Measurements from ENCODE around the gene INA. TPM values are rescaled to one million over a fixed set of nuclear protein-coding genes. Genes with fewer than 3 reads are reported as not detected.

The INA gene
- total RNA-seq (not detected), polyA plus RNA-seq (under 1 TPM in 2 of 3 donors, not detected in 1; 0.06 to 0.08 TPM)
- long read RNA-seq, donor 1: 0 reads
- long read RNA-seq, donor 2: 0 reads

GRCh38 chr10:103276896-103277712 is at the start of gene INA:
INA (plus strand) TSS chr10:103277138; CDS start chr10:103277212, 74 bp downstream.
- Histone ChIP-seq H3K9me3 (no peaks in the 10 kb centered on the region), H3K27ac (no peak within 1 kb of the TSS), H3K36me3 (ENCODE audit: insufficient read depth in 1 of 2, low read depth in 1 of 2) (no peaks in the 10 kb centered on the region), H3K27me3 (ENCODE audit: insufficient read depth in 3 of 3, low read length in 2 of 3) (peaks cover 5 to 66% (median 26%) of the 10 kb centered on the region in 3 donors), H3K4me3 (peak within 1 kb of the TSS; percentile 49), H3K4me1 (peaks cover 8% of the 10 kb centered on the region)
- DNase-seq (no peak), ATAC-seq (peak in 1 of 4 donors; percentile 8)
- WGBS, 3 donors: 0 to 1% (median 1%) methylated on average over 79 to 105 of the region's 105 CpGs
- TF ChIP-seq, protein P1, sequence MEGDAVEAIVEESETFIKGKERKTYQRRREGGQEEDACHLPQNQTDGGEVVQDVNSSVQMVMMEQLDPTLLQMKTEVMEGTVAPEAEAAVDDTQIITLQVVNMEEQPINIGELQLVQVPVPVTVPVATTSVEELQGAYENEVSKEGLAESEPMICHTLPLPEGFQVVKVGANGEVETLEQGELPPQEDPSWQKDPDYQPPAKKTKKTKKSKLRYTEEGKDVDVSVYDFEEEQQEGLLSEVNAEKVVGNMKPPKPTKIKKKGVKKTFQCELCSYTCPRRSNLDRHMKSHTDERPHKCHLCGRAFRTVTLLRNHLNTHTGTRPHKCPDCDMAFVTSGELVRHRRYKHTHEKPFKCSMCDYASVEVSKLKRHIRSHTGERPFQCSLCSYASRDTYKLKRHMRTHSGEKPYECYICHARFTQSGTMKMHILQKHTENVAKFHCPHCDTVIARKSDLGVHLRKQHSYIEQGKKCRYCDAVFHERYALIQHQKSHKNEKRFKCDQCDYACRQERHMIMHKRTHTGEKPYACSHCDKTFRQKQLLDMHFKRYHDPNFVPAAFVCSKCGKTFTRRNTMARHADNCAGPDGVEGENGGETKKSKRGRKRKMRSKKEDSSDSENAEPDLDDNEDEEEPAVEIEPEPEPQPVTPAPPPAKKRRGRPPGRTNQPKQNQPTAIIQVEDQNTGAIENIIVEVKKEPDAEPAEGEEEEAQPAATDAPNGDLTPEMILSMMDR (IDR thresholded peaks at IDR 0.05): no peak
- intact Hi-C loops (cut with DNase I): no loop called here

DNA sequence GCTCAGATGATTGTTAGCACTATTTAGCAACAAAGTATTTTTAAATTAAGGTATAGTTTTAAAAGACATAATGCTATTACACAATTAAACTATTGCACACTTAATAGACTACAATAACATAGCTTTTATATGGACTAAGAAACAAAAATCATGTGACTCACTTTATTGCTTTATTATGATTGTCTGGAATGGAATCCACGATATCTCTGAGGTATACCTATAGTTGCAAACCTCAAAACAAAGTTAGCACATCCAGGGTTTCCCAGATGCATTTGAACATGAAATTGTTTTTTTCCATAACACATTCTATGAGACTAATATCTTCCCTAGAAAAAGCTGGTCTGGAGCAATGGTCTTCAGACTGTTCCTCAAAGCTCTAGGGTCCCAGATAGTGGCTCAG is 49.5 kb upstream of the INA start:
- Histone ChIP-seq H3K27ac (peak overlapping the region; percentile 89), H3K4me1 (peaks cover 27% of the 10 kb centered on the region), H3K27me3 (ENCODE audit: insufficient read depth in 3 of 3, low read length in 2 of 3) (no peaks in the 10 kb centered on the region), H3K4me3 (no peak overlapping the region), H3K36me3 (ENCODE audit: insufficient read depth in 1 of 2, low read depth in 1 of 2) (no peaks in the 10 kb centered on the region), H3K9me3 (peaks cover 8% of the 10 kb centered on the region)
- TF ChIP-seq, protein P1 (IDR thresholded peaks at IDR 0.05): no peak
- intact Hi-C loops (cut with DNase I): no loop called here
- DNase-seq (no peak), ATAC-seq (no peak)
- WGBS, 3 donors: 42 to 65% (median 47%) methylated on average over 1 of the region's 1 CpG

- no peak overlapping the region for H3K4me3 ChIP-seq
- no peaks in the 10 kb centered on the region for H3K27me3 ChIP-seq (ENCODE audit: insufficient read depth in 3 of 3, low read length in 2 of 3)
- peak in 3 of 4 donors; percentile 62 to 69 (median 62) for ATAC-seq
- H3K27ac ChIP-seq: peak overlapping the region; percentile 89
- H3K4me1 ChIP-seq: peaks cover 27% of the 10 kb centered on the region
- DNase-seq: no peak
- TF ChIP-seq, protein P1 (IDR thresholded peaks at IDR 0.05): no peak
- H3K36me3 ChIP-seq (ENCODE audit: insufficient read depth in 1 of 2, low read depth in 1 of 2): no peaks in the 10 kb centered on the region
- whole genome bisulfite sequencing, 3 donors: 14 to 17% (median 16%) methylated on average over 4 of the region's 4 CpGs
- H3K9me3 ChIP-seq: no peaks in the 10 kb centered on the region
- intact Hi-C loops (cut with DNase I): loop anchor here in 1 of 2 donors (2.0 kb wide), 1 partner anchor 46 kb away; no protein-coding TSS in a partner anchor
Observed at GRCh38 chr10:103231047-103231551, 45.8 kb upstream of the INA start.

- DNase-seq (no peak), ATAC-seq (no peak)
- Histone ChIP-seq H3K36me3 (ENCODE audit: insufficient read depth in 1 of 2, low read depth in 1 of 2) (no peaks in the 10 kb centered on the region), H3K4me1 (peaks cover 21% of the 10 kb centered on the region), H3K9me3 (no peaks in the 10 kb centered on the region), H3K4me3 (no peak overlapping the region), H3K27ac (peak overlapping the region; percentile 89), H3K27me3 (ENCODE audit: insufficient read depth in 3 of 3, low read length in 2 of 3) (no peaks in the 10 kb centered on the region)
- intact Hi-C loops (cut with DNase I): no loop called here
- TF ChIP-seq, protein P1 (IDR thresholded peaks at IDR 0.05): no peak
- 44 to 61% (median 60%) methylated on average over 3 of the region's 3 CpGs for WGBS, 3 donors
Observed at GRCh38 chr10:103232131-103232673, 44.7 kb upstream of the INA start.

All from psoas muscle (tissue), 8 donors.